Retina (tissue), 1 donor: ENCODE results near the gene HES4.
"Not testable (repeated sequence)": the region's sequence is repeated elsewhere in the genome, so short reads cannot be mapped to it uniquely, and the experiment has no call there.

ENCODE experiments used
- DNase-seq: peaks from one replicate; pipeline ENCODE4 v3.0.0-alpha.2; 2016

The HES4 gene

GRCh38 chr1:978835-979743 is 20.8 kb downstream of the HES4 start:
- DNase-seq: no peak

- no peak for DNase-seq
Measured at GRCh38 chr1:978069-978834, 21.6 kb downstream of the HES4 start.

- not testable (repeated sequence) for DNase-seq
Measured at GRCh38 chr1:976791-977190, 23.1 kb downstream of the HES4 start.

GRCh38 chr1:975896-976683 is 23.8 kb downstream of the HES4 start:
- peak; percentile 88 for DNase-seq

DNA sequence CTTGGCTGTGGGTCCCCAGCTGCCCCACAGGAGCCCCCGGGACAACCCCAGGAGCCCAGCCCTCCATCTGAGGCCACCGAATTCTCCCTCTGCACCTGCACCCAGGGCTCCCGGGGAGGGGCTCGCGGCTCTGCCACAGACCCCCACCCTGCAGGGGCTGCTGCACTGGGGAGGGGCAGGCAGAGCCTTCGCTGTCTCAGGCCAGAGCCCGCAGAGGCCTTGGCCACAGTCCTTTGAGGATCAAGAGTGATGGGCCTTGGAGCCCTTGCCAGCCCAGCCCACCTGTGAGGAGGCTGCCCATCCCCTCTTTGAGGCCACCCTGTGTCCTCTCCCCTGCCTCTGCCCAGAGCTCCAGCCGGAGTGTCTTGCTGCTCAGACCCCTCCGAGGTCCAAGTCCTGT is 24.5 kb downstream of the HES4 start:
- DNase-seq: no peak

DNA sequence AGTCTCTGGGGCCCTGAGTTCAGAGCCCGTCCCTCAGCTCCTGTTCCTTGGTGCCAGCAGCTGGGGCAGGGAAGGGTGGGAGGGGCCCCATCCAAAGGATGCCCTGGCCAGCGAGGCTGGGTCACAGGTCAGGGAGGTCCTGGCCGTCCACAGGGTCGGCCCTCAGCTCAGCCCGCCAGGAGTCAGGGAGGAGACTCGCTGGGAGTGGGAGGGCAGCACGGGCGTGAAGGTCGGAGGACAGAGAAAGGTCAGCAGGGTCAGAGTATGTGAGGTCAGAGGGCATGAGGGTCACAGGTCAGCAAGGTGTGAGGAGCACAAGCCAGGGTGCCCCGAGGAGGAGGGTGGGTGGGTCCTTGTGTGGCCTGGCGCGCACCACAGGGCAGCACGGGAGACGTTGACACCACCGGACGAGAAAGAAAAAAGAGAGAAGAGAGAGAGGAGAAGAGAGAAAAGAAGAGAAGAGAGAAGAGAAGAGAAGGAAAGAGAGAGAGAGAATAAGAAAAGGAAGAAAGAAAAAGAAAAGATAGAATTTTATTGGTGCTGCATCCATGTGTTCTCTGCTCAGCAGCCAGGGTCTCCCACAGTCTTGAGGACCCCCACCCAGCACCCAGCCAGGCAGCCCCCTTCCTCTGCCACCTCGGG is 25.1 kb downstream of the HES4 start:
- DNase-seq: no peak

- no peak for DNase-seq
Measured at GRCh38 chr1:974293-974640, 25.6 kb downstream of the HES4 start.

DNA sequence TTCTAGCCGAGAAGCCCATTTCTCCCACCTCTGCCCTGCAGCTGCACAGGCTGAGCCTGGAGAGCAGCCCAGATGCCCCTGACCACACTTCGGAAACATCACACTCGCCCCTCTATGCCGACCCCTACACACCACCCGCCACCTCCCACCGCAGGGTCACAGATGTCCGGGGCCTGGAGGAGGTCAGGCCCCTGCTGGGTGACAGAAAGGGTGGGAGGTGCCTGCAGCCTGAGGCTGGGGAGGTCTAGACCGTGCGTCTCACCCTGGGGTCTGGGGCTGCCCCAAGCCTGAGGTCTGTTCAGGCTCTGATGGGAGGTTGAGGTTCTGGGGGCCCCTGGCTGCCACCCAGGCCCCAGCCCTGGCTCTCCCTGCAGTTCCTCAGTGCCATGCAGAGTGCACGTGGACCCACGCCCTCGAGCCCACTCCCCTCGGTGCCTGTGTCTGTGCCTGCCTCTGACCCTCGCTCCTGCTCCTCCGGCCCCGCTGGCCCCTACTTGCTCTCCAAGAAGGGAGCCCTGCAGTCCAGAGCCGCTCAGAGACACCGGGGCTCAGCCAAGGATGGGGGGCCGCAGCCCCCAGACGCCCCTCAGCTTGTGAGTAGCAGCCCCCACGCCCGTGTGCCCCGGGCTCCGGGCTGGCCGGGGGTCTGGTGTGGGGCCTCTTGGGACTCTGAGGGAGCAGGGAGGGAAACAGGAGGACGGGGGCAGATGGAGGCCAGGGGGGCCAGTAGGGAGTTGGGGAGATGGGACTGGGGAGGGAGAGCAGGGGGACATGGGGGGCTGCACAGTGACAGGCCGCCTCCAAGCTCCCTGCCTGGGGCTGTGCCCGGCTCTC is 26.2 kb downstream of the HES4 start:
- no peak for DNase-seq

DNA sequence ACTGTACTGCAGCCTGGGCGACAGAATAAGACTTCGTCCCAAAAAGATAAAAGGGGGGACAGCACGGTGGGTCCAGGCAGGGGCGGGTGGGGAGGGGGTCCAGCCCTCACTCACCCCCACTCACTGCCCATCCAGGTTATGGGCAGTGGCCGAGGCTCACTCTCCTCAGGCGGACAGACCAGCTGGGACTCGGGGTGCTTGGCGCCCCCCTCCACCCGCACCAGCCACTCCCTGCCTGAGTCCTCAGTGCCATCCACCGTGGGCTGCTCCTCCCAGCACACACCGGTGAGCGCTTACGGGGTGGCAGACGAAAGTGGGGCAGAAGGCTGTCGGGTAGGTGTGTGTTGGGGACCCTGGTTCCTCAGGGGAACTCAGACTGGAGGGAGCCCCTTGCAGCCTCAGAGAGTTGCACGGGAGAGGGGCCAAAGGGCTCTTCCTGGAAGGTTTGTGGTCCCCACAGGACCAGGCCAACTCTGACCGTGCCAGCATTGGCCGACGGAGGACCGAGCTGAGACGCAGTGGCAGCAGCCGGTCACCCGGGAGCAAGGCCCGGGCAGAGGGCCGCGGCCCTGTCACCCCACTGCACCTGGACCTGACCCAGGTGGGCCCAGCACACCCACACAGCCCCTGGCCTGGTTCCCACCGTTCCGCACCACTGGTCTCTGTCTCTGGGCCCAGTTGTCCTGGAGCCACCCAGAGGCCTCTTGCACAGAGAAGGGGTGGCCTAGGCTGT is 27.0 kb downstream of the HES4 start:
- DNase-seq: no peak

GRCh38 chr1:971751-972506 is 28.0 kb downstream of the HES4 start:
- no peak for DNase-seq

- DNase-seq: no peak
Measured at GRCh38 chr1:970973-971730, 28.7 kb downstream of the HES4 start.

DNA sequence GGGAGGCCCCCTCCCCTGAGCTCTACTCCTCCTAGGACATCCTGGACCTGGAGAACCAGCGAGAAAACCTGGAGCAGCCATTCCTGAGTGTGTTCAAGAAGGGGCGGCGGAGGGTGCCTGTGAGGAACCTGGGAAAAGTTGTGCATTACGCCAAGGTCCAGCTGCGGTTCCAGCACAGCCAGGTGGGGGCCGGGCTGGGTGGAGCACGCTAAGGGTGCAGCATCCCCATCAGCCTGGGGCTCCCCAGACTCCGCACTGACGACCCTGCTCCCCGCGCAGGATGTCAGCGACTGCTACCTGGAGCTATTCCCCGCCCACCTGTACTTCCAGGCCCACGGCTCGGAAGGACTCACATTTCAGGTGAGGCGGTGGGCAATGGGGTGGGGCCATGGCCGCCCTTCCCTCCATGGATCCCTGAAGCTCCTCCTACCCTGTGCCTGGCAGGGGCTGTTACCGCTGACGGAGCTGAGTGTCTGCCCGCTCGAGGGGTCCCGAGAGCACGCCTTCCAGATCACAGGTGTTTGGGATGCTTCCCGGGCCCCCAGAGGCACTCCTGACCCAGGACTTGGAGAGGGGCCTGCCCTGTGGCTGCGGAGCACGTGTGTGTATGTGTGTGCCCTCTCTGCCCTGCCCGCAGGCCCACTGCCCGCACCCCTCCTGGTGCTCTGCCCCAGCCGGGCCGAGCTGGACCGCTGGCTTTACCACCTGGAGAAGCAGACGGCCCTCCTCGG is 29.5 kb downstream of the HES4 start:
- no peak for DNase-seq

GRCh38 chr1:969260-969855 is 30.5 kb downstream of the HES4 start:
- DNase-seq: no peak

DNA sequence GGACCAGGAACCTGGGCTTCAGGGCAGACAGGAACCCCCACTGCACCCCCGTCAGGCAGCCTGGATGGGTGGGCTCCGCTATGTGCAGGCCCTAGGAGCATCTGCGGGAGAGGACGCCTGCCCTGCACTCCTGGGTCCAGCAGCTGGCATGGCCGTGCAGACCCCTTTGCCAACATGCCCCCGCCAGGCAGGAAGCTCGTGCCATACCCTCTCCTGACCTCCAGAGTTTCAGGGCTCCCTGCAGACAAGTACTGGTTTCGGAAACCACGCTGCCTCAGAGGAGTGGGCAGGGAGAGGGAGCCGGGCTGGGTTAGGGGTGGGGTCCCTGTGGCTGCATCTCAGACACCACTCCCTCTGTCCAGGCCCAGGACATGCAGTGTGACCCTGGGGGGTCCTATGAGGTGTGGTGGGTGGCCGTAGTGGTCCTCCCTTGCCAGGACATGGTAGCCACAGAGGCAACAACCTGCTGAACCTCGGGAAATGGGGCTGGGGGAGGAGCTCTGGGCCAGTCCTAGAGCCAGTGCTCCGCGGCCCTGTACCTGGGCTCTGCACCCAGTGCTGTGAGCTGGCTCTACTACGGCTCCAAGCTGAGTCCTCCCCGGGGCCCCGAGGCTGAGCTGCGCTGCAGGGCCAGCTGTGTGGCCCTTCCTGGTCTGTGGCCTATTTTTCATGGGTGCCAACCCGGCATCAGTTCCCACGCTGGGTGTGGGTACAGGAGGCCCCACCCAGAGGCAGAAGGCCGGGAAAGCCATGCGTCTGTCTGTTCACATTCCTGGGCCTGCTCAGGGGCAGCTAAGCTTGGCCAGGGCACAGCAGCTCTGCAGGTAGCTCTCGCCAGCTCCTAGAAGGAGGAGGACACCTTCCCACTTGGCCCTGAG is 32.2 kb downstream of the HES4 start:
- DNase-seq: no peak

DNA sequence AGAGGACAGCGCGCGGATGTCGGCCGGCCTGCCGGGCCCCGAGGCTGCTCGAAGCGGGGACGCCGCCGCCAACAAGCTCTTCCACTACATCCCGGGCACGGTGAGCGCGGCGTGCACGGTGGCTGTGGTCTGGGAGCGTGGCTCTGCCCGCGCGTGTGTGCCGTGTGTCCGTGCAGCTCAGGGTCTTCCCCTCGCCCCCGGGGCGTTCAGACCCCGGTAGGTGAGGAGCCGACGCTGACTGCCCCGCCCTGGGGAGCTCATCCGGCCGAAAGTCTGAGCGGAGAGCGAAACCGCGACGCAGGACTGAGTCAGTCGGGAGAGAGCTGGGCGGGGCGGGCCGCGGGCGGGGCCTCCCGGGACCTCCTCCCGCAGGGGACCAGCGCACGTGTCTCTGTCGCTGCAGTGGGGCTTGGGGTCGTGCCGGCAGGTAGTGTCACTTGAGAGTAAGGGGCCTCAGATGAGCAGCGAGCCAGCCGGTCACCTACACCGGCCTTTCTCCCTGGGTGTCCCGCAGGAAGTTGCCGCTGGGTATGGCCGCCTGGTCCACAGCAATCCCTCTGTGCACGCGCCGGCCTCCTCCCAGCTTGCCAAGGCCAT is 33.1 kb downstream of the HES4 start:
- peak; percentile 67 for DNase-seq

GRCh38 chr1:966135-966703 is 33.7 kb downstream of the HES4 start, which contains the start of gene PLEKHN1:
Gene PLEKHN1 (plus strand): TSS chr1:966482. CDS start chr1:966532, 50 bp downstream.
- no peak for DNase-seq
